Measurements from ENCODE around the gene EHD2.
"Not testable (repeated sequence)": the region's sequence is repeated elsewhere in the genome, so short reads cannot be mapped to it uniquely, and the experiment has no call there.

The EHD2 gene

DNA sequence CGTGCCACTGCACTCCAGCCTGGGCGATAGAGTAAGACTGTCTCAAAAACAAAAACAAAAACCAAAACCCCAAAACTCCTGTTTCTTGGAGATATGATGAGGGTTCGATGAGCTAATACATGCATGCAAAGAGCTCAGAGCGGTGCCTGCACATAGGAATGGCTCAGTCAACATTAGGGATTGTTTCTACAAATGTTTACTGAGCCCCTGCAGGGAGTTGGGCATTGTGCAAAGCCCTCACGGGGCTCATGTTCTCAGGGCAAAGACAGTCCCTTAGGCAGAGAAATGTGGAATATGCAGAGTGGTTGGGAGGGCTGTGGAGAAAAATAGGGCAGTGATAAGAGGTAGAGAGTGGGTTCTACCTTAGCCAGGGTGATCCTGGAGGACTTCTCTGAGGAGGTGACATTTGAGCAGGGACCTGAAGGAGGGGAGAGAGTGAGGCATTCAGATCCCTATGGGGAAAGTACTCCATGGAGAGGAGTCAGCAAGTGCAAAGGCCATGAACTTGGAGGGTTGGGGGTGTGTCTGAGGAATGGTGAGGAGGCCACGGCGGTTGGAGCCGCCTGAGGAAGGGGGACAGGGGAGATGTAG lies 1.5 kb upstream of the EHD2 start:
- in situ Hi-C loops (cut with HindIII; ENCODE audit: low sequenced_read_pairs) = no loop called here

DNA sequence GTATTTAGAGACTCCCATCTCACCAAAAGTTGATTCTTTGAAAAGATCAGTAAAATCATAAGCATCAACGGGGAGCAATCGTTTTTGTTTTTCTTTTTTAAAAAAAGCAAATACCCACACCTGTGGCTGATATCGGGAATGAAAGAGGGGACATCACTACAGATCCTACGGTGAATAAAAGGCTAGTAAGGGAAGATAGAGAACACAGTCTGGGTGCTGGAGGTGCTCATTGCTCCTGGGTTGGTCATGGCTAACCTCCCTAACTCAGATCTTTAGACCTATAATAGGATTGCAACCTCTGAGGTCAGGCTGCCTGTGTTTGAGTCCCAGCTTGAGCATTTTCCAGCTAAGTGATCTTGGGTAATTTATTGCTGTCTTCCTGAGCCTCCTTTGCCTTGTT lies 1.1 kb downstream of the EHD2 start:
- in situ Hi-C loops (cut with HindIII; ENCODE audit: low sequenced_read_pairs) = no loop called here

DNA sequence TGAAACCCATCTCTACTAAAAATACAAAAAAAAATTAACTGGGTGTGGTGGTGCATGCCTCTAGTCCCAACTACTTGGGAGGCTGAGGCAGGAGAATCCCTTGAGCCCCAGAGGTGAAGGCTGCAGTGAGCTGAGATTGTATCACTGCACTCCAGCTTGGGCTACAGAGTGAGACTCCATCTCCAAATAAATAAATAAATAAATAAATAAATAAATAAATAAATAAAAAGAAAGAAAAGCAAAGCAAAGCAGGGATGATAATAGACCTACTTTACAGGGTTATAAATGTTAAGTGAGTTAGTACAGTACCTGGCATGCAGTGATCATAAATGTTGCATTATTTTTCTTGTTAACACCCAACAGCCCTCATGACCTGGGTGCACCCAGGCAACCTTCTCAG lies 1.6 kb downstream of the EHD2 start:
- in situ Hi-C loops (cut with HindIII; ENCODE audit: low sequenced_read_pairs) = not testable (repeated sequence)

DNA sequence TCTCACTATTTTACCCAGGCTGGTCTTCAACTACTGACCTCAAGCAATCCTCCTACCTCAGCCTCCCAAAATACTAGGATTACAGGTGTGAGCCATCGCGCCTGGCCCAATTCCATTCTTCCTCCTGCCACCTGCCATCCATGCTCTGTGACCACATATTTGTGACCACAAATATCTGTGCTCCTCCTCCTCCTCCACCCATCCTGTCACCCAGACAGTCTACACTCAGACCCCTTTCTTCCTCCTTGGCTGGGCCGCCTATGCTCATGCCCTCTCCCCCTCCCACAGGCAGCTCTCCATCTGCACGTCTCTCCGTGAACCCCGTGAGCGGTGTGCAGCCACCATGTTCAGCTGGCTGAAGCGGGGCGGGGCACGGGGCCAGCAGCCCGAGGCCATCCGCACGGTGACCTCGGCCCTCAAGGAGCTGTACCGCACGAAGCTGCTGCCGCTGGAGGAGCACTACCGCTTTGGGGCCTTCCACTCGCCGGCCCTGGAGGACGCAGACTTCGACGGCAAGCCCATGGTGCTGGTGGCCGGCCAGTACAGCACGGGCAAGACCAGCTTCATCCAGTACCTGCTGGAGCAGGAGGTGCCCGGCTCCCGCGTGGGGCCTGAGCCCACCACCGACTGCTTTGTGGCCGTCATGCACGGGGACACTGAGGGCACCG lies 3.2 kb downstream of the EHD2 start:
- in situ Hi-C loops (cut with HindIII; ENCODE audit: low sequenced_read_pairs) = no loop called here

DNA sequence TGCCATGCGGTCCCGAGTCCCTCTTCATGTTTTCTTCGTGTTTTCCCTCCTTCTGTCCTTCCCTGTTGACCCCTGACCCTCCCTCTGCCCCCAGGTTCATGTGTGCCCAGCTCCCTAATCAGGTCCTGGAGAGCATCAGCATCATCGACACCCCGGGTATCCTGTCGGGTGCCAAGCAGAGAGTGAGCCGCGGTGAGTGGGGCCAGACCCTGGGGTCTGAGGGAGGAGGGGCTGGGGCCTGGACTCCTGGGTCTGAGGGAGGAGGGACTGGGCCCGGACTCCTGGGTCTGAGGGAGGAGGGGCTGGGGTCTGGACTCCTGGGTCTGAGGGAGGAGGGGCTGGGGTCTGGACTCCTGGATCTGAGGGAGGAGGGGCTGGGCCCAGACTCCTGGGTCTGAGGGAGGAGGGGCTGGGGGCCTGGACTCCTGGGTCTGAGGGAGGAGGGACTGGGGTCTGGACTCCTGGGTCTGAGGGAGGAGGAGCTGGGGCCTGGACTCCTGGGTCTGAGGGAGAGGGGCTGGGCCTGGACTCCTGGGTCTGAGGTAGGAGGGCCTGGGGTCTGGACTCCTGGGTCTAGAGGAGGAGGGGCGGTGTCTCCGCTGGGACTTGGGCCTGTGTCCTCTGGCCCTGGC lies 5.3 kb downstream of the EHD2 start:
- in situ Hi-C loops (cut with HindIII; ENCODE audit: low sequenced_read_pairs) = not testable (repeated sequence)

DNA sequence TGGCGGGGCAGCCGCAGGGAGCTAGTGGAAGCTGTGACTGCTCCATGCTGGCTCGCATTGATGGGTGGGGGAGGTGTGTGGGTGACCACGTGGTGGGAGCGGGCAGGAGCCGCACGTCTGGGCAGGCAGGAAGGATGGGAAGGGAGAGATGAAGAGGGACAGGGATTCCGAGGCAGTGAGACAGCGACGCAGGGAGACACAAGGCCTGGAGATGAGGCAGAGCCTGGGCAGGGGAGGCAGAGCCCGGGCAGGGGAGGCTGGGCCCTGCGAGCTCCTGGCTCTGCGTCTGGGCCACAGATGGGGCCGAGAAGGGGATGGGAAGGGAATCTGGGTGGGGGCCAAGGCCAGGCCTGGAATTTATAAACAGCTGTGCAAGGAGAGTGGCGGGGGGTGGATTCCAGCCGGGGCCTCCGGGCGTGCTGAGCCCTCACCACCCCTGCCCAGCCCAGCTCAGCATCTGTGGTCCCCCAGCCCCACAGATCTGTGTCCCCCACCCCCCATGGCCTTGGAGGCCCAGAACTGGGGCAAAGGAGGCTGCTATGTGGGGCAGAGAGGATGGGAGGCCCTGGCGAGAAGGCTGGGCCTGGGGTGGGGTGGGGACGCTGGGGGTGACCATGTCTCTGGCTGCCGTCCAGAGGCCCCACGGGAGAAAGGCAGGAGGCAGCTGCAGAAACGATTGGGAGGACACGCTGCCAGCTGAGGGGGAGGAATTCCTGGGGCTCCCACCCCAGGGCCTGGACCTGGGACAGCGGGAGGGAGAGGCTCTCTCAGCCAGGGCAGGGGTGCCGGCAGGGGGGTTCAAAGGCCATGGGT lies 6.0 kb downstream of the EHD2 start:
- in situ Hi-C loops (cut with HindIII; ENCODE audit: low sequenced_read_pairs) = no loop called here

DNA sequence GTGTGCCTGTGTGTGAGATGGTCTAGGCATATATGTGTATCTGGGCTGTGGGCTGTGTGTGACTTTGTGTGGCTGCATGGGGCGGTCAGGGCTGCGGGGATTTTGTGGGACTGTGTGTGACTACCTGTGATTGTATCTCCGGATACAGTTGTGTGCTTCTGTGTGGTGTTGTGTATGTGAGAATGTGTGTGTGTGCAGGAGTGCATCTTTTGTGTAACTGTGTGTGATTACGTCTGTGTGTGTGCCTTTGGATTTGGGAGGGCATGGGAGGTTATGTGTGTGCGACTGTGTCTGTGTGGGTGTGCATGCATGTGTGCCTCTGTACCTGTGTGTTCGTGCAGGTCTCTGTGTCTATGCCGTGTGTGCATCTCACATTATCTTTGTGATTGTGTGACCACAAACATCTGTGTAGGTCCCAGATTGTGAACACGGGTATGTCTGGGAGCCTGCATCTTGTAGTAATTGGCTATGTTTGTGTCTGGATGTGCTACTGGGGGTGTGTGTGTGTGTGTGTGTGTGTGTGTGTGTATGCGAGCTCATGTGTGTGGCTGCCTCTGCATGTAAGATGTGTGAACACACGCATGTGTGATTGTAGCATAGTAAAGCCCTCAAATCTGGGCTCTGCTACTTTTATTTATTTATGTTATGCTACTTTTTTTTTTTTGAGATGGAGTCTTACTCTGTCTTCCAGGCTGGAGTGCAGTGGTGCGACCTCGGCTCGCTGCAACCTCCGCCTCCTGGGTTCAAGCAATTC lies 7.6 kb downstream of the EHD2 start:
- in situ Hi-C loops (cut with HindIII; ENCODE audit: low sequenced_read_pairs) = no loop called here

DNA sequence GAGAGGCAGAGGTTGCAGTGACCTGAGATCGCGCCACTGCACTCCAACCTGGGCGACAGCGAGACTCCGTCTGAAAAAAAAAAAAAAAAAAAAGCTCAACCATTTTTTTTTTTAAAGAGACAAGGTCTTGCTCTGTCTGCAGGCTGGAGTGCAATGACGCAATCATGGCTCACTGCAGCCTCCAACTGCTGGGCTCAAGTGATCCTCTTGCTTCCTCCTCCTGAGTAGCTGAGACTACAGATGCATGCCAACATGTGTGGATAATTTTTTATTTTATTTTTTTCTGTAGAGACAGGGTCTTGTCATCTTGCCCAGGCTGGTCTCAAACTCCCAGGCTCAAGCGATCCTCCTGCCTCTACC lies 10.3 kb downstream of the EHD2 start:
- in situ Hi-C loops (cut with HindIII; ENCODE audit: low sequenced_read_pairs) = no loop called here

DNA sequence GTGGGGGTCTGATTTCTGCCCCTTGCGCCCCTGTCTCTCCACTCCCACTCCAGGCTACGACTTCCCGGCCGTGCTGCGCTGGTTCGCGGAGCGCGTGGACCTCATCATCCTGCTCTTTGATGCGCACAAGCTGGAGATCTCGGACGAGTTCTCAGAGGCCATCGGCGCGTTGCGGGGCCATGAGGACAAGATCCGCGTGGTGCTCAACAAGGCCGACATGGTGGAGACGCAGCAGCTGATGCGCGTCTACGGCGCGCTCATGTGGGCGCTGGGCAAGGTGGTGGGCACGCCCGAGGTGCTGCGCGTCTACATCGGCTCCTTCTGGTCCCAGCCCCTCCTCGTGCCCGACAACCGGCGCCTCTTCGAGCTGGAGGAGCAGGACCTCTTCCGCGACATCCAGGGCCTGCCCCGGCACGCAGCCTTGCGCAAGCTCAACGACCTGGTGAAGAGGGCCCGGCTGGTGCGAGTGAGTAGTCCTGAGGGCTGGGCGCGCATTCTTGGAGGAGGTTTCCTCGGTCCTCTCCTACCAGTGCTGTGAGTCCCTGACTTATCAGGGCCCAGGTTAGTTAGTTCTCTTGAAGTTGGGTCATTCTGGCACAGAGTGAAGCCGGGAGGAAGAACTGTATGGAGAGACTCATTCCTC lies 12.7 kb downstream of the EHD2 start:
- in situ Hi-C loops (cut with HindIII; ENCODE audit: low sequenced_read_pairs) = no loop called here

DNA sequence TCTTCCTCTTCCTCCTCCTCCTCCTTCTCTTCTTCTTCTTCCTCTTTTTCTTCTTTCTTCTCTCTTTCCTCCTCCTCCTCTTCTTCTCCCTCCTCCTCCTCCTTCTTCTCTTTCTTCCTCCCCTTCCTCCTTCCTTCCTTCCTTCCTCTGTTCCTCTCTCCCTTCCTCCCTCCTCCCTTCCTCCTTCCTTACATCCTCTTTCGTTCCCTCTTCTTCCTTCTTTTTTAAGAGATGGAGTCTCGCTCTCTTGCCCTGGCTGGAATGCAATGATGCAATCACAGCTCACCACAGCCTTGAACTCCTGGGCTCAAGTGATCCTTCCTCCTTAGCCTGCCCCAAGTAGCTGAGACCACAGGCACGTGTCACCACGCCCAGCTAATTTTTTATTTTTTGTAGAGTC lies 13.2 kb downstream of the EHD2 start:
- in situ Hi-C loops (cut with HindIII; ENCODE audit: low sequenced_read_pairs) = no loop called here

DNA sequence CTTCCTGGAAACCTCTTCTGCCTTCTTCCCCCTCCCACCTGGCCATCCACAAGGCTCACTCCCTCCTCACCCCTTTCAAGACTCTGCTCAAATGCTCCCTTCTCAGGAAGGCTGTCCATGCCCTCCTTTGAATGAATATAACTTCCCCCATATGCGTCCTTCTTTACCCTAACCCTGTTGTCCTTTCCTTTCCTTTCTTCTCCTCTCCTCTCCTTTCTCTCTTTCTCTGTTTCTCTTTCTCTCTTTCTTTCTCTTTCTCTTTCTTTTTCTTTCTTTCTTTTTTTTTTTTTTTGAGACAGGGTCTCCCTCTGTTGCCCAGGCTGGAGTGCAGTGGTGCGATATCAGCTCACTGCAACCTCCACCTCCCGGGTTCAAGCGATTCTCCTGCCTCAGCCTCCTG lies 15.1 kb downstream of the EHD2 start:
- in situ Hi-C loops (cut with HindIII; ENCODE audit: low sequenced_read_pairs) = not testable (repeated sequence)

DNA sequence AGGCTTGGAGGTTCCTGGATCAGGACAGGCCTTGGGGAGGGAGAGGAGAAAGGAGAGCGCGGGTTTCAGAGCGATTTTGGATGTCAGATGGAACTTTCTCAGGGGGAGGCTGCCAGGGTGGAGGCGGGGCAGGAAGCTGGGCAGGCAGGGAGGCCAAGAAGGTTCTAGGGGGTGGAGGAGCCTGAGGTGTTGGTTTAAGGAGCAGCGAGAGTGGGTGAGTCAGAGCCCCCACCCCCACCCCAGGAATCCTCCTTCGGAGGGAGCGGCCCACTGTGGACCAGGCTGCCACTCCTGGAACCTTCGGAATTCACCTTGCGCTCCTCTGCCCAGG lies 16.2 kb downstream of the EHD2 start:
- in situ Hi-C loops (cut with HindIII; ENCODE audit: low sequenced_read_pairs) = no loop called here

DNA sequence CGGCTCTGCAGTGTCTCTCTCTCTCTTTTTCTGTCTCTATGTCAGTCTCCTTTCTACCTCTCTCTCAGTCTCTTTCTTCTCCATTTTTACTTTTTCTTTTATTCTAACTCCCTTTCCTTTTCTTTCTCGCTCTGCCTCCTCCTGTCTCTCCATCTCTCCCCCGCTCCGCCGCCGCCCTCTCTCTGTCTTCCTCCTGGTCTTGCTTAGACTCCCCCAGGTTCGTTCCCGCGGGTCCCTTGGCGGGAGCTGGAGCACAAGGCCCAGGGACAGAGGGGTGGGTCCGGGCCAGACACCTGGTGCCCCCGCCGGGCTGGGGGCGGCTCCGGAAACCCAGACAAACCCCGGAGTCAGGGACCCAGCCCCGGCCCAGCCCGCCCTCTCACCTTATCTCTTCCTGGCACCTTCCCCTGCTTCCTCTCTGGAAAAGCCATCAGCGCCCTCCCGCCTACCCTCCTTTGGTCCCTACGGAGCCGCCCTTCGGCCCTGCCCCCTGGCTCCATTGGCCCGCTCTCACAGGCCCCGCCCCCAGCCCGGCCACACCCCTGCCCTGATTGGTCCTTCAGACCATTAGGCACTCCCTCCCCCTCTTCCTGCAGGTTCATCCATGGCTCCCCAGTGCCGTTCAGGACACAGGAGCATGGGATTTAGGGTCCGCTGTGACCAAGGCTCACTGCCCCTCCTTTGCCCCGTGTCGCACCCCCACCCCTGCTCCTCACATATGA lies 16.7 kb downstream of the EHD2 start:
- in situ Hi-C loops (cut with HindIII; ENCODE audit: low sequenced_read_pairs) = no loop called here

DNA sequence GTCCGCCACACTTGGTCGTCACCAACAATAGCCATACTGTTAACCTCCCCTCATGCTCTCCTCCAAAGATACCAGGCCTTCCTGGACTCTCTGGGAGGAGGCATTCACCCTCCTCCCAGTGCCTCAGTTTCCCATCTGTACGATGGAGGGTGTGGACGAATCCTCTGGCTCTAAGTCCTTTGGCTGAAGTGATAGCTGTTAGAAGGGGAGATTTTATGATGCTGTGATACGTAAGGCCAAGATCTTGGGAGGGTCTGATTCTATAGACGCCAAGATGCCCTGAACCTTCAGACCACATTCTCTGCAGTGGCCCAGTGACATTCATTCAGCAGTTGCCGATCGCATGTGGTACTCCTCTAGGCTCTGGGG lies 17.3 kb downstream of the EHD2 start:
- in situ Hi-C loops (cut with HindIII; ENCODE audit: low sequenced_read_pairs) = no loop called here

DNA sequence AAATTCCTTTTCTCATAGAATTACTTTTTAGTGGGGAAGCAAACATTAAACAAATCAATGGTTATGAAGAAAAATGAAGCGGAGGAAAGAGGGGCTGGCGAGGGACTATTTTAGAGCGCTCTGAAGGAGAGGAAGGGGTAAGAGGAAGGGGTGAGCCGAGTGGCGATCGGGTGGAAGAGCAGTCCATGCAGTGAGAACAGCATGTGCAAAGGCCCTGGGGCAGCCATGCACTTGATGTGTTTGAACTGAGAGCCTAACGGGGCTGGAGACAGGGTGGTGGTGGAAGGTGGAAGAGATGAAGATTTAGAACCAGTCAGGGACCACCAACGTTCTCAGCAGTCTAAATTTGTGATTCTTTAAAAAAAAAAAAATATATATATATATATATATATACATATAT lies 17.7 kb downstream of the EHD2 start:
- in situ Hi-C loops (cut with HindIII; ENCODE audit: low sequenced_read_pairs) = no loop called here

DNA sequence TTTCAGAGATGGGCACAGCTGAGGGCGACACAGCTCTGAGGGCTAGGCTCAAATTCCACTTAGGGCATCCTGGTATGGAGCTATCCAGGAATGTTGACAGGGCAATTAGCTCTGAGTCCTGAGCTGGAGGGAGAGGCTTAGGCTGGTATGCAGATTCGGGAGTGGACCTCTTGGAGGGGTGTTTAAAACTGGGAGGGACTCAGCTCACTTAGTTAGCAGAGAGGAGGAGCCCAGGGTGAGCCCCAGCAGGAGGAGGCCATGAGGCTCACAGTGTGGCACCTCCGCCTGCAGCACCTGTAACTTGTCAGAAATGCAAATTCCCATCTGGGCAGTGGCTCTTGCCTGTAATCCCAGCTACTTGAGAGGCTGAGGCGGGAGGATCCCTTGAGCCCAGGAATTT lies 21.9 kb downstream of the EHD2 start:
- in situ Hi-C loops (cut with HindIII; ENCODE audit: low sequenced_read_pairs) = no loop called here

DNA sequence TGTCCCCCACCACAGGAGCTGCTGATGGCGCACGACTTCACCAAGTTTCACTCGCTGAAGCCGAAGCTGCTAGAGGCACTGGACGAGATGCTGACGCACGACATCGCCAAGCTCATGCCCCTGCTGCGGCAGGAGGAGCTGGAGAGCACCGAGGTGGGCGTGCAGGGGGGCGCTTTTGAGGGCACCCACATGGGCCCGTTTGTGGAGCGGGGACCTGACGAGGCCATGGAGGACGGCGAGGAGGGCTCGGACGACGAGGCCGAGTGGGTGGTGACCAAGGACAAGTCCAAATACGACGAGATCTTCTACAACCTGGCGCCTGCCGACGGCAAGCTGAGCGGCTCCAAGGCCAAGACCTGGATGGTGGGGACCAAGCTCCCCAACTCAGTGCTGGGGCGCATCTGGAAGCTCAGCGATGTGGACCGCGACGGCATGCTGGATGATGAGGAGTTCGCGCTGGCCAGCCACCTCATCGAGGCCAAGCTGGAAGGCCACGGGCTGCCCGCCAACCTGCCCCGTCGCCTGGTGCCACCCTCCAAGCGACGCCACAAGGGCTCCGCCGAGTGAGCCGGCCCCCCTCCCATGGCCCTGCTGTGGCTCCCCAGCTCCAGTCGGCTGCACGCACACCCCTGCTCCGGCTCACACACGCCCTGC lies 27.8 kb downstream of the EHD2 start:
- in situ Hi-C loops (cut with HindIII; ENCODE audit: low sequenced_read_pairs) = no loop called here

DNA sequence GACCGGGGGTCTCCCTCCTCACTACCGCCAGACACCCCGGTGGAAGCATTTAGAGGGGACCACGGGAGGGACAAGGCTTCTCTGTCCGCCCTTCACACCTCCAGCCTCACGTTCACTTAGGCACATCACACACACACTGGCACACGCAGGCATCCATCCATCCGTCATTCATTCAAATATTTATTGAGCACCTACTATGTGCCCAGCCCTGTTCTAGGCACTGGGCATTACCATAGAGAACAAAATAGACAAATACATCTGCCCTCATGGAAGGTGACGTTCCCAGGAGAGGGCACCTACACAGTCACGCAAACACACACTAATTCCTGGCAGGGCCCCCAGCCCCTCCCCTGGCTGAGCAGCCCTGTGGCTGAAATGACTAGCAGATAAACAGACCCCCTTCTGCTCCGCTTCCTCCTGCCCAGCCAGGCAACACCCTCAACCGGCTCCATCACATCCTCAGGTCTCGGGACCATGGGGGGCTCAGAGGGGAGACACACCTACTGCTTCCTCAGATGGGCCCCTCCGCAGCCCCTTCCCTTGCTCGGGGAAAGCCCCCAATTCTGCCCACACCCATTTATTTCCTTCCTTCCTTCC lies 28.4 kb downstream of the EHD2 start:
- in situ Hi-C loops (cut with HindIII; ENCODE audit: low sequenced_read_pairs) = no loop called here

DNA sequence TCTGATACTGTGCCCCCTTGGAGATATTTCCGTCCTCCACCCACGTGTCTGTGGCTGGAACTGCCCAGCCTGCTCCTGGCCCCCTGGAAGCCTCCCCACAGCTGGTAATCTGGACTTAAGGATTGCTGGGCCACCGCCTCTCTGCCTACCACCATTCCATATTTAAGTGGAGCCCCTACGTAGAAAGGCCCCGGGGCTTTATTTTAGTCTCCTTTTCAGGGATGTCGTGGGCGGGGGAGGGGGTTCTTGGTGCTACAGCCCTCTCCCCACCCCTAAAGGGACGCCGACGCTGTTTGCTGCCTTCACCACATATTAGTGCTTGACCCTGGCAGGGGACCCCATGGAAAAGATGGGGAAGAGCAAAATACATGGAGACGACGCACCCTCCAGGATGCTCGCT lies 29.4 kb downstream of the EHD2 start:
- in situ Hi-C loops (cut with HindIII; ENCODE audit: low sequenced_read_pairs) = no loop called here
